Measurements from ENCODE around the gene HSPH1. TPM values are rescaled to one million over a fixed set of nuclear protein-coding genes. Genes with fewer than 3 reads are reported as not detected.

The HSPH1 gene
- total and polyA plus RNA-seq, 2 donors (not counting 3 experiments of a cell fraction or from before 2014, with no cell fraction given), result 15.8 to 124 TPM

DNA sequence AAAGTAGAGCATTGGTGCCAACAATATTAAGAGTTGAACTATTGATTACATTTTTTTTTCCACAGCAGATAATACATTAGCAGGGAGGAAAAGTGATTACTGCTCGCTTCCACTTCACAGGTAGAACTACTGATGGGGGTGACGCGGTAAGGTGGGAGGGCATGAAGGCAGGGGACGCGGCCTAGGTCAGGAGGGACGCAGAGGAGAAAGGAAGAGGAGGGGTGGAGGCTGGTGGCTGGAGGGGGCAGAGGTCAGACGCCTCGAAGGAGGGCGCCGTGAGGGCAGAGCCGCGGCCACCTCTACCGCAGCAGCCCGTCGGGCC, 37.8 kb upstream of the HSPH1 start:
- no peaks in the 10 kb centered on the region for H3K27me3 ChIP-seq (ENCODE audit: control insufficient read depth in 2 of 2, insufficient read depth in 2 of 2, low read length in 2 of 2)
- peak overlapping the region; percentile 65 for H3K4me2 ChIP-seq (ENCODE audit: insufficient read depth, low read length)
- POLR2A ChIA-PET, result no interaction called here
- no peak overlapping the region for H3K27ac ChIP-seq (ENCODE audit: insufficient read depth, low read depth, low read length)
- intact Hi-C loops (cut with micrococcal nuclease), result loop anchor here (1.0 kb wide), 2 partner anchors 37 to 225 kb away; no protein-coding TSS in a partner anchor
- BruUV-seq (replicated peaks), result no TSS peak
- CTCF ChIA-PET, result interaction anchor here (0.9 to 2.6 kb wide), 9 partner anchors 10 to 228 kb away, joined by 3 to 14 read pairs (median 5); no protein-coding TSS in a partner anchor
- no peaks in the 10 kb centered on the region for H3K9me3 ChIP-seq (replicated peaks; ENCODE audit: control insufficient read depth, insufficient read depth, low read length)
- no peaks in the 10 kb centered on the region for H3K79me2 ChIP-seq (ENCODE audit: control insufficient read depth, insufficient read depth, low read length)
- dilution Hi-C loops (cut with MboI; ENCODE audit: extremely low pct_ligation_motif_present, low sequenced_read_pairs), result no loop called here
- no peaks in the 10 kb centered on the region for H3K9me1 ChIP-seq (replicated peaks; ENCODE audit: control insufficient read depth, extremely low read depth, insufficient read depth, low read length)
- no peaks in the 10 kb centered on the region for H4K20me1 ChIP-seq (replicated peaks; ENCODE audit: control insufficient read depth, extremely low read depth, insufficient read depth, low read length)
- no peak for DNase-seq (ENCODE audit: low read depth, low spot score)
- no peaks in the 10 kb centered on the region for H3K36me3 ChIP-seq (ENCODE audit: control insufficient read depth in 2 of 2, extremely low read depth in 1 of 2, insufficient read depth in 2 of 2, low read length in 2 of 2)
- H3K9ac ChIP-seq (replicated peaks; ENCODE audit: extremely low read depth, insufficient read depth, low read length), result no peak overlapping the region
- H2AFZ ChIP-seq (ENCODE audit: low read depth, low read length), result peak overlapping the region; percentile 78
- FAIRE-seq, result no peak
- peak overlapping the region; percentile 3 to 87 (median 14) for H3K4me3 ChIP-seq (replicated peaks in 1 of 3; ENCODE audit: insufficient read depth in 1 of 3, low read depth in 1 of 3, low read length in 3 of 3)
- peaks cover 17% of the 10 kb centered on the region for H3K4me1 ChIP-seq (ENCODE audit: control insufficient read depth, extremely low read depth, insufficient read depth, low read length)
- TF ChIP-seq, protein P1, sequence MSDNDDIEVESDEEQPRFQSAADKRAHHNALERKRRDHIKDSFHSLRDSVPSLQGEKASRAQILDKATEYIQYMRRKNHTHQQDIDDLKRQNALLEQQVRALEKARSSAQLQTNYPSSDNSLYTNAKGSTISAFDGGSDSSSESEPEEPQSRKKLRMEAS (IDR thresholded peaks at IDR 0.05; ENCODE audit: insufficient read depth, insufficient read length), result no peak
- TF ChIP-seq EZH2 (IDR thresholded peaks at IDR 0.05; ENCODE audit: borderline replicate concordance, low read depth, low read length, severe bottlenecking) (no peak), POLR2A (IDR thresholded peaks at IDR 0.05; ENCODE audit: low read depth, low read length) (no peak), MYC (IDR thresholded peaks at IDR 0.05; ENCODE audit: low read depth, low read length) (no peak), JUN (IDR thresholded peaks at IDR 0.05; ENCODE audit: borderline replicate concordance, insufficient read depth, insufficient read length, low read depth) (no peak), FOS (IDR thresholded peaks at IDR 0.05; ENCODE audit: borderline replicate concordance, insufficient read depth, low read length) (no peak), POLR2AphosphoS5 (IDR thresholded peaks at IDR 0.05; ENCODE audit: insufficient read depth, low read depth, low read length) (no peak), GATA2 (IDR thresholded peaks at IDR 0.05; ENCODE audit: insufficient read depth, insufficient read length, low read depth, low read length) (no peak)
- TF ChIP-seq, protein P2, sequence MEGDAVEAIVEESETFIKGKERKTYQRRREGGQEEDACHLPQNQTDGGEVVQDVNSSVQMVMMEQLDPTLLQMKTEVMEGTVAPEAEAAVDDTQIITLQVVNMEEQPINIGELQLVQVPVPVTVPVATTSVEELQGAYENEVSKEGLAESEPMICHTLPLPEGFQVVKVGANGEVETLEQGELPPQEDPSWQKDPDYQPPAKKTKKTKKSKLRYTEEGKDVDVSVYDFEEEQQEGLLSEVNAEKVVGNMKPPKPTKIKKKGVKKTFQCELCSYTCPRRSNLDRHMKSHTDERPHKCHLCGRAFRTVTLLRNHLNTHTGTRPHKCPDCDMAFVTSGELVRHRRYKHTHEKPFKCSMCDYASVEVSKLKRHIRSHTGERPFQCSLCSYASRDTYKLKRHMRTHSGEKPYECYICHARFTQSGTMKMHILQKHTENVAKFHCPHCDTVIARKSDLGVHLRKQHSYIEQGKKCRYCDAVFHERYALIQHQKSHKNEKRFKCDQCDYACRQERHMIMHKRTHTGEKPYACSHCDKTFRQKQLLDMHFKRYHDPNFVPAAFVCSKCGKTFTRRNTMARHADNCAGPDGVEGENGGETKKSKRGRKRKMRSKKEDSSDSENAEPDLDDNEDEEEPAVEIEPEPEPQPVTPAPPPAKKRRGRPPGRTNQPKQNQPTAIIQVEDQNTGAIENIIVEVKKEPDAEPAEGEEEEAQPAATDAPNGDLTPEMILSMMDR (IDR thresholded peaks at IDR 0.05; ENCODE audit: extremely low read depth in 1 of 2, insufficient read depth in 1 of 2, low read depth in 1 of 2, low read length in 2 of 2), result no peak

Data from endothelial cell of umbilical vein (primary cell).